H9 (cell line): Measurements from ENCODE around the gene HOMER3. TPM values are rescaled to one million over a fixed set of nuclear protein-coding genes. Genes with fewer than 3 reads are reported as not detected.

Source experiments
- DNase-seq: peaks from one replicate; pipeline ENCODE4 v3.0.0-alpha.2; 2017
- H2AFZ ChIP-seq: one replicate; pipeline ENCODE4 v1.6.1; 2013; ENCODE audit warnings: mild to moderate bottlenecking, low read length, control low read depth, moderate library complexity
- H2AK5ac ChIP-seq: 2 replicates; pipeline ENCODE4 v1.6.1; 2013; ENCODE audit warnings: low read length, control low read depth, mixed read lengths; ENCODE audit not compliant: insufficient read length
- H2BK120ac ChIP-seq: one replicate; pipeline ENCODE4 v1.6.1; 2013; ENCODE audit warnings: low read depth, mild to moderate bottlenecking, low read length, control low read depth, inconsistent platforms; ENCODE audit not compliant: poor library complexity, severe bottlenecking
- H2BK12ac ChIP-seq: 2 replicates; pipeline ENCODE4 v1.6.1; 2013; ENCODE audit warnings: low read length, control low read depth, mixed read lengths, low read depth; ENCODE audit not compliant: insufficient read length
- H2BK15ac ChIP-seq: 2 replicates; pipeline ENCODE4 v1.6.1; 2013; ENCODE audit warnings: low read depth, low read length, control low read depth
- H2BK20ac ChIP-seq: one replicate; pipeline ENCODE4 v1.6.1; 2013; ENCODE audit warnings: low read depth, mild to moderate bottlenecking, low read length, control low read depth, inconsistent platforms; ENCODE audit not compliant: poor library complexity, severe bottlenecking
- H2BK5ac ChIP-seq: 2 replicates; pipeline ENCODE4 v1.6.1; 2013; ENCODE audit warnings: low read length, control low read depth, mixed read lengths; ENCODE audit not compliant: insufficient read length
- H3K14ac ChIP-seq: 2 replicates; pipeline ENCODE4 v1.6.1; 2013; ENCODE audit warnings: low read length, control low read depth; ENCODE audit not compliant: insufficient read depth
- H3K18ac ChIP-seq: 2 replicates; pipeline ENCODE4 v1.6.1; 2013; ENCODE audit warnings: low read depth, mild to moderate bottlenecking, mixed read lengths, low read length, control low read depth; ENCODE audit not compliant: insufficient read length
- H3K23ac ChIP-seq: 2 replicates; pipeline ENCODE4 v1.6.1; 2013; ENCODE audit warnings: low read length, control low read depth, mixed read lengths, low read depth; ENCODE audit not compliant: insufficient read length
- H3K23me2 ChIP-seq: 2 replicates; pipeline ENCODE4 v1.6.1; 2013; ENCODE audit warnings: low read depth, mild to moderate bottlenecking, mixed read lengths, low read length, control low read depth; ENCODE audit not compliant: insufficient read length, poor library complexity, severe bottlenecking
- H3K27ac ChIP-seq: 2 replicates; pipeline ENCODE4 v1.5.1; 2013; ENCODE audit warnings: low read length, control low read depth, mixed read lengths, low read depth; ENCODE audit not compliant: insufficient read length
- H3K27me3 ChIP-seq: 2 replicates; pipeline ENCODE4 v1.6.1; 2013; ENCODE audit warnings: low read length, control low read depth, inconsistent platforms; ENCODE audit not compliant: insufficient read depth
- H3K4ac ChIP-seq: 2 replicates; pipeline ENCODE4 v1.6.1; 2013; ENCODE audit warnings: low read depth, mild to moderate bottlenecking, control low read depth, inconsistent platforms, low read length, moderate library complexity
- H3K4me1 ChIP-seq: 2 replicates; pipeline ENCODE4 v1.6.1; 2013; ENCODE audit warnings: low read length, control low read depth, inconsistent platforms; ENCODE audit not compliant: insufficient read depth
- H3K4me2 ChIP-seq: 2 replicates; pipeline ENCODE4 v1.6.1; 2013; ENCODE audit warnings: low read length, control low read depth, mixed read lengths; ENCODE audit not compliant: insufficient read length, insufficient read depth
- H3K56ac ChIP-seq: 2 replicates; pipeline ENCODE4 v1.6.1; 2013; ENCODE audit warnings: low read depth, mild to moderate bottlenecking, mixed read lengths, low read length, control low read depth; ENCODE audit not compliant: insufficient read length
- H3K79me1 ChIP-seq: 2 replicates; pipeline ENCODE4 v1.6.1; 2013; ENCODE audit warnings: low read depth, mild to moderate bottlenecking, moderate library complexity, low read length, control low read depth, inconsistent platforms; ENCODE audit not compliant: insufficient read depth, poor library complexity, severe bottlenecking
- H3K79me2 ChIP-seq: 2 replicates; pipeline ENCODE4 v1.6.1; 2013; ENCODE audit warnings: low read length, control low read depth, inconsistent platforms; ENCODE audit not compliant: insufficient read depth
- H3K9ac ChIP-seq: 2 replicates; pipeline ENCODE4 v1.6.1; 2013; ENCODE audit warnings: low read length, control low read depth, mixed read lengths; ENCODE audit not compliant: insufficient read length; ENCODE audit errors: extremely low read depth
- H3K9me3 ChIP-seq: one replicate; pipeline ENCODE4 v1.6.1; 2013; ENCODE audit warnings: low read depth, low read length, inconsistent platforms; ENCODE audit not compliant: control insufficient read depth
- H3T11ph ChIP-seq: one replicate; pipeline ENCODE4 v1.6.1; 2013; ENCODE audit warnings: mild to moderate bottlenecking, low read length, control low read depth, inconsistent platforms
- H4K20me1 ChIP-seq: one replicate; pipeline ENCODE4 v1.6.1; 2013; ENCODE audit not compliant: control insufficient read depth, insufficient read length, insufficient read depth
- H4K5ac ChIP-seq: 2 replicates; pipeline ENCODE4 v1.6.1; 2013; ENCODE audit warnings: low read depth, mild to moderate bottlenecking, mixed read lengths, low read length, control low read depth; ENCODE audit not compliant: insufficient read length
- H4K8ac ChIP-seq: replicated peaks from 2 replicates; pipeline ENCODE4 v1.6.1; 2013; ENCODE audit warnings: low read length, control low read depth, mixed read lengths, low read depth; ENCODE audit not compliant: insufficient read length
- H4K91ac ChIP-seq: 2 replicates; pipeline ENCODE4 v1.6.1; 2013; ENCODE audit warnings: low read depth, mild to moderate bottlenecking, moderate library complexity, mixed read lengths, low read length, control low read depth; ENCODE audit not compliant: insufficient read length
- H3K27ac Mint-ChIP-seq, 3 experiments: 2 replicates in 2 of 3; 3 replicates in 1 of 3; pipeline ENCODE4 v1.8.0; 2020 to 2021; ENCODE audit warnings: mixed read lengths in 3 of 3, mild to moderate bottlenecking in 1 of 3, moderate library complexity in 1 of 3
- H3K27me3 Mint-ChIP-seq: 2 replicates; pipeline ENCODE4 v1.8.0; 2021; ENCODE audit warnings: low read depth, mild to moderate bottlenecking, moderate library complexity, mixed read lengths
- H3K36me3 Mint-ChIP-seq, 3 experiments: 2 replicates in 2 of 3; 3 replicates in 1 of 3; pipeline ENCODE4 v1.8.0; 2020 to 2021; ENCODE audit warnings: low read depth in 3 of 3, mixed read lengths in 3 of 3; ENCODE audit not compliant: insufficient read depth in 1 of 3
- H3K4me1 Mint-ChIP-seq, 2 experiments: 2 replicates each; pipeline ENCODE4 v1.8.0; 2020; ENCODE audit warnings: mixed read lengths in 2 of 2
- H3K4me3 Mint-ChIP-seq, 2 experiments: 2 replicates in 1 of 2; 3 replicates in 1 of 2; pipeline ENCODE4 v1.8.0; 2020 to 2021; ENCODE audit warnings: mild to moderate bottlenecking in 2 of 2, mixed read lengths in 2 of 2, moderate library complexity in 1 of 2
- H3K9me3 Mint-ChIP-seq, 2 experiments: 2 replicates in 1 of 2; 3 replicates in 1 of 2; pipeline ENCODE4 v1.8.0; 2020; ENCODE audit warnings: mild to moderate bottlenecking in 2 of 2, mixed read lengths in 2 of 2, moderate library complexity in 1 of 2
- CTCF ChIP-seq: fragments of 200-600 bp; sonication (generic); conservative IDR thresholded peaks from 3 replicates; pipeline ENCODE4 v1.8.0; 2021; ENCODE audit warnings: antibody characterized with exemption, mild to moderate bottlenecking
- WGBS: extraction: QIAGEN DNeasy Blood & Tissue Kit; methylation state at CpG from one replicate; pipeline ENCODE4 v1.1.7; 2013; ENCODE audit warnings: missing lambda C conversion rate, low lambda C conversion rate, mixed read lengths; ENCODE audit not compliant: insufficient read length; ENCODE audit errors: extremely low coverage; 5-methylcytosine and 5-hydroxymethylcytosine counted together
- total RNA-seq: library from RNA; stranded (reverse); gene quantifications from 2 replicates; pipeline ENCODE4 v1.2.1, GENCODE V29; 2021

HOMER3 gene
- total RNA-seq, 1 experiment from 2014 or later: 20.2 TPM

GRCh38 chr19:18948075-18948975, 7.3 kb upstream of the HOMER3 start:
- no peak overlapping the region for H3K27ac ChIP-seq
- no peak overlapping the region for H3K4me3 Mint-ChIP-seq

More at GRCh38 chr19:18948075-18948975, 7.3 kb upstream of the HOMER3 start:
- Histone ChIP-seq H2BK15ac (no peak overlapping the region), H3K4me2 (no peak overlapping the region), H3K4me1 (no peaks in the 10 kb centered on the region), H3K56ac (no peak overlapping the region), H3K18ac (no peak overlapping the region), H3T11ph (no peak overlapping the region), H2AFZ (no peak overlapping the region), H3K27me3 (no peaks in the 10 kb centered on the region), H3K79me1 (no peaks in the 10 kb centered on the region), H3K9ac (no peak overlapping the region), H4K20me1 (no peaks in the 10 kb centered on the region), H2BK20ac (no peak overlapping the region), H3K14ac (no peak overlapping the region), H4K91ac (no peak overlapping the region), H4K8ac (no peak overlapping the region), H3K9me3 (no peaks in the 10 kb centered on the region), H3K23ac (no peak overlapping the region), H3K79me2 (no peaks in the 10 kb centered on the region), H3K4ac (no peak overlapping the region), H2BK12ac (no peak overlapping the region), H2AK5ac (no peak overlapping the region), H2BK5ac (no peak overlapping the region), H4K5ac (no peak overlapping the region), H3K23me2 (no peaks in the 10 kb centered on the region), H2BK120ac (no peak overlapping the region)
- Mint-ChIP-seq H3K4me1 (no peaks in the 10 kb centered on the region), H3K36me3 (no peaks in the 10 kb centered on the region), H3K27ac (no peak overlapping the region), H3K9me3 (peaks cover 0 to 2% of the 10 kb centered on the region in 2 experiments; a peak in 1 of 5 replicates), H3K27me3 (peaks cover 47% of the 10 kb centered on the region)
- no peak for TF ChIP-seq CTCF
- DNase-seq: no peak
- no CpG with 5 or more reads among the region's 15 CpGs for WGBS
